ENCODE measurements around the gene DDIT4.
"Not testable (repeated sequence)": the region's sequence is repeated elsewhere in the genome, so short reads cannot be mapped to it uniquely, and the experiment has no call there.

The DDIT4 gene

GRCh38 chr10:72277340-72277995 is 3.7 kb downstream of the DDIT4 start:
- Histone ChIP-seq H3K27ac (ENCODE audit: insufficient read depth, low read depth, low read length, poor library complexity, severe bottlenecking) (no peak overlapping the region), H3K4me3 (ENCODE audit: insufficient read depth, low read depth, low read length) (no peak overlapping the region), H3K36me3 (ENCODE audit: control insufficient read depth, insufficient read depth, low read length) (peaks cover 5% of the 10 kb centered on the region), H3K4me1 (ENCODE audit: control insufficient read depth, insufficient read depth, low read length) (peaks cover 18% of the 10 kb centered on the region), H3K9me3 (ENCODE audit: control insufficient read depth, low read length) (no peaks in the 10 kb centered on the region), H3K27me3 (ENCODE audit: control insufficient read depth, insufficient read depth, low read length, poor library complexity, severe bottlenecking) (no peaks in the 10 kb centered on the region)
- 83 to 90% methylated on average over 5 of the region's 5 CpGs for WGBS, 2 experiments

GRCh38 chr10:72277996-72278667 is 4.4 kb downstream of the DDIT4 start:
- no peak overlapping the region for H3K27ac ChIP-seq (ENCODE audit: insufficient read depth, low read depth, low read length, poor library complexity, severe bottlenecking)
- peaks cover 15% of the 10 kb centered on the region for H3K4me1 ChIP-seq (ENCODE audit: control insufficient read depth, insufficient read depth, low read length)
- no peaks in the 10 kb centered on the region for H3K27me3 ChIP-seq (ENCODE audit: control insufficient read depth, insufficient read depth, low read length, poor library complexity, severe bottlenecking)
- no peak overlapping the region for H3K4me3 ChIP-seq (ENCODE audit: insufficient read depth, low read depth, low read length)
- WGBS, 2 experiments, result 93 to 94% methylated on average over 3 of the region's 3 CpGs
- no peaks in the 10 kb centered on the region for H3K9me3 ChIP-seq (ENCODE audit: control insufficient read depth, low read length)
- peaks cover 5% of the 10 kb centered on the region for H3K36me3 ChIP-seq (ENCODE audit: control insufficient read depth, insufficient read depth, low read length)

GRCh38 chr10:72278668-72279393 is 5.1 kb downstream of the DDIT4 start:
- 87 to 90% methylated on average over 3 to 4 of the region's 5 CpGs for WGBS, 2 experiments
- peaks cover 5% of the 10 kb centered on the region for H3K36me3 ChIP-seq (ENCODE audit: control insufficient read depth, insufficient read depth, low read length)

GRCh38 chr10:72279587-72279986 is 5.9 kb downstream of the DDIT4 start:
- peaks cover 15% of the 10 kb centered on the region for H3K4me1 ChIP-seq (ENCODE audit: control insufficient read depth, insufficient read depth, low read length)
- not testable (repeated sequence) for H3K27me3 ChIP-seq (ENCODE audit: control insufficient read depth, insufficient read depth, low read length, poor library complexity, severe bottlenecking); H3K36me3 ChIP-seq (ENCODE audit: control insufficient read depth, insufficient read depth, low read length); H3K4me3 ChIP-seq (ENCODE audit: insufficient read depth, low read depth, low read length); H3K27ac ChIP-seq (ENCODE audit: insufficient read depth, low read depth, low read length, poor library complexity, severe bottlenecking); H3K9me3 ChIP-seq (ENCODE audit: control insufficient read depth, low read length)
- 91 to 92% methylated on average over 7 of the region's 7 CpGs for WGBS, 2 experiments

More at GRCh38 chr10:72278668-72279393, 5.1 kb downstream of the DDIT4 start:
- peaks cover 15% of the 10 kb centered on the region for H3K4me1 ChIP-seq (ENCODE audit: control insufficient read depth, insufficient read depth, low read length)
- no peak overlapping the region for H3K4me3 ChIP-seq (ENCODE audit: insufficient read depth, low read depth, low read length)
- H3K9me3 ChIP-seq (ENCODE audit: control insufficient read depth, low read length), result no peaks in the 10 kb centered on the region
- H3K27me3 ChIP-seq (ENCODE audit: control insufficient read depth, insufficient read depth, low read length, poor library complexity, severe bottlenecking), result no peaks in the 10 kb centered on the region
- H3K27ac ChIP-seq (ENCODE audit: insufficient read depth, low read depth, low read length, poor library complexity, severe bottlenecking), result no peak overlapping the region

GRCh38 chr10:72283131-72283530 is 9.4 kb downstream of the DDIT4 start:
- 90 to 97% methylated on average over 2 of the region's 3 CpGs for WGBS, 2 experiments
- Histone ChIP-seq H3K36me3 (ENCODE audit: control insufficient read depth, insufficient read depth, low read length) (no peaks in the 10 kb centered on the region), H3K27ac (ENCODE audit: insufficient read depth, low read depth, low read length, poor library complexity, severe bottlenecking) (no peak overlapping the region), H3K27me3 (ENCODE audit: control insufficient read depth, insufficient read depth, low read length, poor library complexity, severe bottlenecking) (no peaks in the 10 kb centered on the region), H3K9me3 (ENCODE audit: control insufficient read depth, low read length) (no peaks in the 10 kb centered on the region), H3K4me1 (ENCODE audit: control insufficient read depth, insufficient read depth, low read length) (no peaks in the 10 kb centered on the region), H3K4me3 (ENCODE audit: insufficient read depth, low read depth, low read length) (no peak overlapping the region)

GRCh38 chr10:72285972-72286521 is 12.3 kb downstream of the DDIT4 start:
- no peaks in the 10 kb centered on the region for H3K36me3 ChIP-seq (ENCODE audit: control insufficient read depth, insufficient read depth, low read length)
- no peak overlapping the region for H3K4me3 ChIP-seq (ENCODE audit: insufficient read depth, low read depth, low read length)
- 87% methylated on average over 14 of the region's 14 CpGs for WGBS, 2 experiments
- H3K27ac ChIP-seq (ENCODE audit: insufficient read depth, low read depth, low read length, poor library complexity, severe bottlenecking), result no peak overlapping the region
- no peaks in the 10 kb centered on the region for H3K9me3 ChIP-seq (ENCODE audit: control insufficient read depth, low read length)
- no peaks in the 10 kb centered on the region for H3K27me3 ChIP-seq (ENCODE audit: control insufficient read depth, insufficient read depth, low read length, poor library complexity, severe bottlenecking)
- H3K4me1 ChIP-seq (ENCODE audit: control insufficient read depth, insufficient read depth, low read length), result no peaks in the 10 kb centered on the region

- Histone ChIP-seq H3K4me1 (ENCODE audit: control insufficient read depth, insufficient read depth, low read length) (no peaks in the 10 kb centered on the region), H3K9me3 (ENCODE audit: control insufficient read depth, low read length) (no peaks in the 10 kb centered on the region), H3K27ac (ENCODE audit: insufficient read depth, low read depth, low read length, poor library complexity, severe bottlenecking) (no peak overlapping the region), H3K36me3 (ENCODE audit: control insufficient read depth, insufficient read depth, low read length) (no peaks in the 10 kb centered on the region), H3K27me3 (ENCODE audit: control insufficient read depth, insufficient read depth, low read length, poor library complexity, severe bottlenecking) (no peaks in the 10 kb centered on the region), H3K4me3 (ENCODE audit: insufficient read depth, low read depth, low read length) (no peak overlapping the region)
- WGBS, 2 experiments, result 91 to 96% methylated on average over 4 of the region's 4 CpGs
Observed at GRCh38 chr10:72291019-72291532, 17.4 kb downstream of the DDIT4 start.

GRCh38 chr10:72292223-72292691 is 18.5 kb downstream of the DDIT4 start:
- no peak overlapping the region for H3K27ac ChIP-seq (ENCODE audit: insufficient read depth, low read depth, low read length, poor library complexity, severe bottlenecking)
- 90 to 91% methylated on average over 6 of the region's 6 CpGs for WGBS, 2 experiments
- no peak overlapping the region for H3K4me3 ChIP-seq (ENCODE audit: insufficient read depth, low read depth, low read length)

GRCh38 chr10:72295330-72295910 is 21.7 kb downstream of the DDIT4 start:
- H3K9me3 ChIP-seq (ENCODE audit: control insufficient read depth, low read length), result no peaks in the 10 kb centered on the region
- H3K36me3 ChIP-seq (ENCODE audit: control insufficient read depth, insufficient read depth, low read length), result no peaks in the 10 kb centered on the region
- WGBS, 2 experiments, result 71 to 81% methylated on average over 8 of the region's 8 CpGs
- H3K4me3 ChIP-seq (ENCODE audit: insufficient read depth, low read depth, low read length), result no peak overlapping the region
- H3K27ac ChIP-seq (ENCODE audit: insufficient read depth, low read depth, low read length, poor library complexity, severe bottlenecking), result no peak overlapping the region
- peaks cover 15% of the 10 kb centered on the region for H3K4me1 ChIP-seq (ENCODE audit: control insufficient read depth, insufficient read depth, low read length)
- no peaks in the 10 kb centered on the region for H3K27me3 ChIP-seq (ENCODE audit: control insufficient read depth, insufficient read depth, low read length, poor library complexity, severe bottlenecking)

More at GRCh38 chr10:72292223-72292691, 18.5 kb downstream of the DDIT4 start:
- peaks cover 5% of the 10 kb centered on the region for H3K4me1 ChIP-seq (ENCODE audit: control insufficient read depth, insufficient read depth, low read length)
- H3K36me3 ChIP-seq (ENCODE audit: control insufficient read depth, insufficient read depth, low read length), result no peaks in the 10 kb centered on the region
- no peaks in the 10 kb centered on the region for H3K9me3 ChIP-seq (ENCODE audit: control insufficient read depth, low read length)
- H3K27me3 ChIP-seq (ENCODE audit: control insufficient read depth, insufficient read depth, low read length, poor library complexity, severe bottlenecking), result no peaks in the 10 kb centered on the region

Measured in ectodermal cell (in vitro differentiated cells).